Kidney (tissue), 14 donors: ENCODE data around the gene NAV1. TPM values are rescaled to one million over a fixed set of nuclear protein-coding genes. Genes with fewer than 3 reads are reported as not detected.

Experiments used
- DNase-seq, 5 donors: peaks; one replicate each; pipeline ENCODE4 v3.0.0-alpha.2; 2013 to 2020
- FAIRE-seq: peaks from 2 replicates; lab custom pipeline; 2012; peaks lifted over from hg19 to GRCh38; lab: Jason Lieb, UNC
- H3K27ac ChIP-seq, 2 donors: one replicate each; pipeline ENCODE4 v1.7.0; 2013; ENCODE audit warnings: low read depth in 2 of 2, low read length in 2 of 2, inconsistent platforms in 1 of 2
- H3K27me3 ChIP-seq: one replicate; pipeline ENCODE4 v1.7.1; 2013; ENCODE audit warnings: low read length, inconsistent platforms; ENCODE audit not compliant: control insufficient read depth, insufficient read depth
- H3K36me3 ChIP-seq, 3 donors: one replicate each; pipeline versions ENCODE4 v1.7.0 to v1.7.1; 2013; ENCODE audit warnings: low read length in 3 of 3, control low read depth in 1 of 3, inconsistent platforms in 1 of 3; ENCODE audit not compliant: insufficient read depth in 3 of 3, control insufficient read depth in 2 of 3
- H3K4me1 ChIP-seq, 3 donors: one replicate each; pipeline versions ENCODE4 v1.7.0 to v1.7.1; 2013; ENCODE audit warnings: low read length in 3 of 3, inconsistent platforms in 1 of 3, low read depth in 1 of 3; ENCODE audit not compliant: control insufficient read depth in 2 of 3, insufficient read depth in 2 of 3
- H3K4me3 ChIP-seq, 3 donors: one replicate each; pipeline versions ENCODE4 v1.7.0 to v1.8.1; 2013; ENCODE audit warnings: low read length in 3 of 3, control low read depth in 1 of 3, inconsistent platforms in 1 of 3
- H3K9ac ChIP-seq, 3 donors: one replicate each; pipeline versions ENCODE4 v1.7.0 to v1.7.1; 2013; ENCODE audit warnings: low read length in 3 of 3, control low read depth in 1 of 3, inconsistent platforms in 1 of 3
- H3K9me3 ChIP-seq, 3 donors: one replicate each; pipeline versions ENCODE4 v1.7.0 to v1.7.1; 2013; ENCODE audit warnings: low read length in 3 of 3, control low read depth in 1 of 3, inconsistent platforms in 1 of 3; ENCODE audit not compliant: control insufficient read depth in 2 of 3, insufficient read depth in 1 of 3
- CTCF ChIP-seq: IDR thresholded peaks from 3 replicates; pipeline ENCODE4 v1.5.1; 2012; ENCODE audit warnings: mild to moderate bottlenecking, moderate library complexity, borderline replicate concordance; ENCODE audit not compliant: insufficient read depth; ENCODE audit errors: extremely low read depth
- intact Hi-C: fragments of 100-400 bp; cut with DNase I; formaldehyde crosslinking; loops from one replicate; pipeline ENCODE4 v1.11.1; 2022
- polyA plus RNA-seq: library from polyadenylated mRNA; stranded (reverse); fragments of 350-450 nt; fragmentation: Illumina TruSeq; extraction: RNeasy Lipid Tissue Mini Kit (QIAGEN cat#74804); gene quantifications from one replicate; pipeline ENCODE4 v1.2.3, GENCODE V29; 2014; ENCODE audit warnings: low read depth, low replicate concordance; ENCODE audit not compliant: insufficient read depth
- total RNA-seq: library from RNA; stranded (reverse); fragmentation: NEBNext Ultra II Directional; extraction: Animal tissue kit (Norgen Biotek cat#: 25700); gene quantifications from one replicate; pipeline ENCODE4 v1.2.1, GENCODE V29; 2021
- donor health status: control.
- donor health status: control.
- donor health status: control.
- donor health status: control.
- donor health status: control.
- donor health status: DM: yes; HTN: yes; CAD: no.
- donor health status: Normal renal cell carcinoma (clear cell type).

The NAV1 gene
- total and polyA plus RNA-seq, 2 donors from 2014 or later = 1.7 to 23.0 TPM

GRCh38 chr1:201542309-201543035 lies 3.5 kb downstream of the NAV1 start:
- H3K9ac ChIP-seq = no peak overlapping the region
- DNase-seq = no peak
- no peaks in the 10 kb centered on the region for H3K36me3 ChIP-seq
- no peaks in the 10 kb centered on the region for H3K9me3 ChIP-seq
- H3K27me3 ChIP-seq = no peaks in the 10 kb centered on the region
- TF ChIP-seq CTCF = no peak
- H3K4me1 ChIP-seq = peaks cover 0 to 6% (median 0%) of the 10 kb centered on the region in 3 donors
- H3K4me3 ChIP-seq = no peak overlapping the region
- intact Hi-C loops = no loop called here
- no peak overlapping the region for H3K27ac ChIP-seq
- no peak for FAIRE-seq

GRCh38 chr1:201543871-201544642 lies 5.1 kb downstream of the NAV1 start:
- H3K36me3 ChIP-seq = no peaks in the 10 kb centered on the region
- H3K4me1 ChIP-seq = peaks cover 0 to 2% (median 0%) of the 10 kb centered on the region in 3 donors
- no peak for FAIRE-seq
- H3K27me3 ChIP-seq = no peaks in the 10 kb centered on the region
- no peak for DNase-seq
- intact Hi-C loops = no loop called here
- no peak for TF ChIP-seq CTCF
- no peak overlapping the region for H3K4me3 ChIP-seq
- no peak overlapping the region for H3K27ac ChIP-seq
- H3K9ac ChIP-seq = no peak overlapping the region
- H3K9me3 ChIP-seq = no peaks in the 10 kb centered on the region

- TF ChIP-seq CTCF = no peak
- Histone ChIP-seq H3K9ac (no peak overlapping the region), H3K4me3 (no peak overlapping the region), H3K27me3 (no peaks in the 10 kb centered on the region), H3K36me3 (no peaks in the 10 kb centered on the region), H3K27ac (no peak overlapping the region), H3K9me3 (no peaks in the 10 kb centered on the region), H3K4me1 (peaks cover 0 to 2% (median 0%) of the 10 kb centered on the region in 3 donors)
- intact Hi-C loops = no loop called here
- DNase-seq = no peak
- no peak for FAIRE-seq
Observed at GRCh38 chr1:201544710-201545109, 5.8 kb downstream of the NAV1 start.
